IPS-18a (cell line): ENCODE results near the gene CENPC.
A peak's percentile ranks its signal among the peaks of the same experiment; 100 is the strongest.
"Not testable (repeated sequence)": the region's sequence is repeated elsewhere in the genome, so short reads cannot be mapped to it uniquely, and the experiment has no call there.

Experiments
- H3K27ac ChIP-seq: one replicate; pipeline ENCODE4 v1.5.1; 2013; ENCODE audit warnings: low read length
- H3K27me3 ChIP-seq: one replicate; pipeline ENCODE4 v1.6.1; 2013; ENCODE audit warnings: mild to moderate bottlenecking, low read length; ENCODE audit not compliant: control insufficient read depth, insufficient read depth
- H3K36me3 ChIP-seq: one replicate; pipeline ENCODE4 v1.6.1; 2013; ENCODE audit warnings: low read depth, low read length; ENCODE audit not compliant: control insufficient read depth
- H3K4me1 ChIP-seq: one replicate; pipeline ENCODE4 v1.6.1; 2013; ENCODE audit warnings: low read depth, low read length; ENCODE audit not compliant: control insufficient read depth
- H3K4me3 ChIP-seq: one replicate; pipeline ENCODE4 v1.5.1; 2013; ENCODE audit warnings: low read length
- H3K9ac ChIP-seq: one replicate; pipeline ENCODE4 v1.6.1; 2013; ENCODE audit warnings: mild to moderate bottlenecking, low read length, moderate library complexity
- H3K9me3 ChIP-seq: one replicate; pipeline ENCODE4 v1.6.1; 2013; ENCODE audit warnings: low read depth, low read length; ENCODE audit not compliant: control insufficient read depth

Gene CENPC

GRCh38 chr4:67549123-67549522, 3.8 kb upstream of the CENPC start:
- Histone ChIP-seq H3K4me3 (no peak overlapping the region), H3K9me3 (no peaks in the 10 kb centered on the region), H3K36me3 (no peaks in the 10 kb centered on the region), H3K27ac (no peak overlapping the region), H3K27me3 (no peaks in the 10 kb centered on the region), H3K4me1 (peaks cover 4% of the 10 kb centered on the region), H3K9ac (no peak overlapping the region)

- Histone ChIP-seq H3K27me3 (no peaks in the 10 kb centered on the region), H3K9ac (no peak overlapping the region), H3K9me3 (no peaks in the 10 kb centered on the region), H3K4me3 (no peak overlapping the region), H3K36me3 (peaks cover 4% of the 10 kb centered on the region), H3K4me1 (peaks cover 4% of the 10 kb centered on the region), H3K27ac (no peak overlapping the region)
Observed at GRCh38 chr4:67546971-67547370, 1.7 kb upstream of the CENPC start.

DNA sequence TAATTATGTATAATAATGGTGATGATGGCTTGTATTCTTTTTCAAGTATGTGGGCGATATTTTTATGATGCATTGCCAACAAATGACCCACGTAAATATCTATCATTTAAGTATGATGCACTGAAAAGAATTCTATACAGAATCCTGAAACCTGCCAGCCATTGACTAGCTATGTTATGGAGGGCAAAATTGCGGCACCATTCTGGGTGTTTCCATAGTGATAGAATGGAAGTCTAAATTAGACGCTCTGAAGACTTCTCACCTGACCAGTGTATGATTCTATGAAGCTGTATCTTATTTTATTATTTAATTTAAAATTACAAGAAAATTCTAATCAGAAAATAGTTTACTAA, 677 bp upstream of the CENPC start:
- Histone ChIP-seq H3K27me3 (no peaks in the 10 kb centered on the region), H3K4me1 (peaks cover 4% of the 10 kb centered on the region), H3K9ac (peak overlapping the region; percentile 98), H3K27ac (no peak overlapping the region), H3K9me3 (no peaks in the 10 kb centered on the region), H3K36me3 (peaks cover 9% of the 10 kb centered on the region), H3K4me3 (peak overlapping the region; percentile 65)

DNA sequence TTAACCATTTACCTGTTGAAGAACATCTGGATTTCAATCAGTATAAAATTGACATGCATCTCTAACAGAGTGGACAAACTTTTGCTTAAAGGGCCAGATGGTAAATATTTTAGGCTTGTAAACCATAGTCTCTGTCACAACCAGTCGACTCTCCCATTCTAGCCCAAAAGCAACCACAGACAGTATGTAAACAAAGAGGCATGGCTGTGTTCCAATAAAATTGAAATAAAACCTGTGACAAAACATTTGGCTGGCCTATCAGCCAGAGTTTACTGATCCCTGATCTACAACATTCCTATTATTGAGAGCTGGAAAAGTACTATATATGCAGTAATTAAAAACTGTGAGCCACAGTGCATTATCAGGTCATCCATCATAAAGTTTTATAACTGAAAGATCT, 3.2 kb downstream of the CENPC start:
- H3K4me3 ChIP-seq: no peak overlapping the region

DNA sequence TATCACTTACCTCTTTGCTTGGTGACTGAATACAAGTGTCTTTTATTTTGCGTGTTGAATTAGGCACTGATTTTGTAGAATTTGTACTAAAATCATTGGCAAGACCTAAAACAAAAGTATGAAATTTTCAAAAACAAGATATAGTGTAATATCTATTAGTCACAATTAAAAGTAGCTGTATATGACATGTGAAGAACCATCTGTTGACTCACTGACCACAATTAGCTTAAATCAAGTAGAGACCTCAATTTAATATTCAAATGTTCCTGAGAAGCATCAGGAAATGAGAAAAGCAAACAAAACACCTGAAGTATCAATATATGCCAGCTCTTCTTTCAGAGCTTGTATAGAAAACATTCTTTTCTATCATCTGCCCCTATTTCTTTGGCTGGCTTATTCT, 5.5 kb downstream of the CENPC start:
- Histone ChIP-seq H3K4me1 (peaks cover 4% of the 10 kb centered on the region), H3K9me3 (no peaks in the 10 kb centered on the region), H3K9ac (no peak overlapping the region), H3K4me3 (no peak overlapping the region), H3K27me3 (no peaks in the 10 kb centered on the region), H3K27ac (no peak overlapping the region), H3K36me3 (peaks cover 33% of the 10 kb centered on the region)

More for the DNA sequence above, 3.2 kb downstream of the CENPC start:
- Histone ChIP-seq H3K36me3 (peaks cover 22% of the 10 kb centered on the region), H3K27me3 (no peaks in the 10 kb centered on the region), H3K9ac (no peak overlapping the region), H3K27ac (no peak overlapping the region), H3K9me3 (no peaks in the 10 kb centered on the region), H3K4me1 (peaks cover 4% of the 10 kb centered on the region)

DNA sequence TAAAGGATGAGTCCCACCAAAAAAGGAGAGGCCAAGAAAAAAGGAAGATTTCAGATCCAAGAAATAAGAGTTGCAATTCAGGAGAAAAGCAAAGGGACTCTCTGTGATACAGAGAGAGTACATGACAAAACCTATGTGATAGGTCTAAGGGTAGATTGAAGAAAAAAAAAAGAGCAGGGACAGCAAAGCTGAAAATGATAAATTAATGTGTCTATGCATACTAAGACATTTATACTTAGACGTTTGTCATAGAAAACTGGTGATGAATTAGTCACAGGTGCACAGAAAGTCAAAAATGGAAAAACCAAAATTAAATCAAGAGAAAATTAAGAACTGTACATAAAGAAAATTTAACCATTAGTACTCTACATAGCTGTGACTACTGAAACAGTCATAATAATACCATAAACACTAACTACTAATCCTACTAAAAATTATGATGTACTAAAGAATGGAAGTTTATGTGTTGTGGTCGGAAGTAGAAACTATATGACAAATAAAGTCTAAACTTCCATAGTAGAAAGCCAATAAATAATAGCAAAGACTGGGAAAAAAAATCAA, 9.9 kb downstream of the CENPC start:
- Histone ChIP-seq H3K4me1 (no peaks in the 10 kb centered on the region), H3K9ac (no peak overlapping the region), H3K4me3 (no peak overlapping the region), H3K36me3 (peaks cover 39% of the 10 kb centered on the region), H3K27ac (no peak overlapping the region), H3K9me3 (peaks cover 2% of the 10 kb centered on the region), H3K27me3 (no peaks in the 10 kb centered on the region)

DNA sequence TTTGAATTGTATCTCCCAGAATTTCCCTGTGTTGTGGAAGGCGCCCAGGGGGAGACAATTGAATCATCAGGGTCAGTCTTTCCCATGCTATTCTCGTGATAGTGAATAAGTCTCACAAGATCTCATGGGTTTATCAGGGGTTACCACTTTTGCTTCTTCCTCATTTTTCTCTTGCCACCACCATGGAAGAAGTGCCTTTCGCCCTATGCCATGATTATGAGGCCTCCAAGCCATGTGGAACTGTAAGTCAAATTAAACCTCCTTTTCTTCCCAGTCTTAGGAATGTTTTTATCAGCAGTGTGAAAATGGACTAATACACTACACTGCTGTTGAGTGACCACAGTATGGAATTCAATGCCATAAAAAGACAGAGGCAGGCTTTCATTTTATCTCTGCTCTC, 12.2 kb downstream of the CENPC start:
- H3K4me3 ChIP-seq: no peak overlapping the region
- H3K27ac ChIP-seq: no peak overlapping the region
- no peaks in the 10 kb centered on the region for H3K27me3 ChIP-seq
- peaks cover 2% of the 10 kb centered on the region for H3K9me3 ChIP-seq
- H3K36me3 ChIP-seq: peaks cover 40% of the 10 kb centered on the region
- no peak overlapping the region for H3K9ac ChIP-seq
- no peaks in the 10 kb centered on the region for H3K4me1 ChIP-seq

- H3K9ac ChIP-seq, H3K27ac ChIP-seq, H3K9me3 ChIP-seq, H3K4me3 ChIP-seq, H3K27me3 ChIP-seq, H3K4me1 ChIP-seq: not testable (repeated sequence)
- peaks cover 38% of the 10 kb centered on the region for H3K36me3 ChIP-seq
Observed at GRCh38 chr4:67532397-67532796, 12.9 kb downstream of the CENPC start.

- Histone ChIP-seq H3K4me1 (no peaks in the 10 kb centered on the region), H3K4me3 (no peak overlapping the region), H3K27ac (no peak overlapping the region), H3K9ac (no peak overlapping the region), H3K9me3 (peaks cover 2% of the 10 kb centered on the region), H3K36me3 (peaks cover 35% of the 10 kb centered on the region), H3K27me3 (no peaks in the 10 kb centered on the region)
Observed at GRCh38 chr4:67531379-67531962, 13.8 kb downstream of the CENPC start.

- H3K27ac ChIP-seq, H3K4me1 ChIP-seq, H3K27me3 ChIP-seq, H3K4me3 ChIP-seq, H3K9ac ChIP-seq, H3K9me3 ChIP-seq: not testable (repeated sequence)
- peaks cover 13% of the 10 kb centered on the region for H3K36me3 ChIP-seq
Observed at GRCh38 chr4:67524140-67524539, 21.2 kb downstream of the CENPC start.

GRCh38 chr4:67522851-67523671, 22.2 kb downstream of the CENPC start:
- H3K4me1 ChIP-seq: no peaks in the 10 kb centered on the region
- no peaks in the 10 kb centered on the region for H3K9me3 ChIP-seq
- peaks cover 10% of the 10 kb centered on the region for H3K36me3 ChIP-seq
- no peak overlapping the region for H3K27ac ChIP-seq
- no peak overlapping the region for H3K4me3 ChIP-seq
- H3K9ac ChIP-seq: no peak overlapping the region
- H3K27me3 ChIP-seq: no peaks in the 10 kb centered on the region

DNA sequence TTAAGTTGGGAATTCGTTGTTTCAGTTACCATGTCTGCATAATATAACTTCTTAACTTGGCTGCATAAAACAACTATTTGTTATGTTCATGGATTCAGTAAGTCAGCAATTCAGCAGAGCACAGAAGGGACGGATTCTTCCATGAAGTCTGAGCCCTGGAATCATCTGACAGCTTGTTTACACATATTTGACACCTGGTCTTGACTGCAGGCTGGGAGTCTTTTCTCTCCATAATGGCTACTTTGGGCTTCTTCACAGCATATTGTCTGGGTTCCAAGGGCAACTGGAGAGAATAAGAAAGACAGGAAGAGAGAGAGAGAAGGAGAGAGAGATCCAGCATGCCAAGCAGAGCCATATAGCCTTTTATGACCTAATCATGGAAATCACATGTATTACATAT, 23.1 kb downstream of the CENPC start:
- Histone ChIP-seq H3K27ac (no peak overlapping the region), H3K36me3 (peaks cover 13% of the 10 kb centered on the region), H3K4me1 (no peaks in the 10 kb centered on the region), H3K9me3 (no peaks in the 10 kb centered on the region), H3K9ac (no peak overlapping the region), H3K4me3 (no peak overlapping the region), H3K27me3 (no peaks in the 10 kb centered on the region)
